Posterior vena cava (tissue), 2 donors: ENCODE measurements around the gene F7. TPM values are rescaled to one million over a fixed set of nuclear protein-coding genes. Genes with fewer than 3 reads are reported as not detected.
A peak's percentile ranks its signal among the peaks of the same experiment; 100 is the strongest.
"Not testable (repeated sequence)": the region's sequence is repeated elsewhere in the genome, so short reads cannot be mapped to it uniquely, and the experiment has no call there.

Source experiments
- DNase-seq: peaks from one replicate; pipeline ENCODE4 v3.0.0-alpha.2; 2020; ENCODE audit warnings: low spot score
- intact Hi-C, 2 donors: fragments of 100-400 bp; cut with DNase I; formaldehyde crosslinking; loops; one replicate each; pipeline versions ENCODE4 v1.14.1 to v1.14.2; 2022 to 2023
- long read RNA-seq, 2 donors: library from polyadenylated mRNA; unstranded; transcript quantifications; one replicate each; pipeline ENCODE4 v2.0.0, GENCODE V29; 2020 to 2021
- total RNA-seq, 2 donors: library from RNA; stranded (reverse); fragmentation: NEBNext Ultra II Directional; extraction: Animal tissue kit (Norgen Biotek cat#: 25700); gene quantifications; one replicate each; pipeline ENCODE4 v1.2.1, GENCODE V29; 2021
- donor health status: DM: yes; HTN: yes; CAD: no.
- donor health status: DM: yes; HTN: yes; CAD: no.

Gene F7
- under 1 TPM in 1 of 2 donors, not detected in 1; 0.10 TPM for total RNA-seq
- long read RNA-seq, donor 1, partial matches to known transcripts, result 0 of 1 reads
- long read RNA-seq, donor 1, other reads (novel, unspliced or antisense), result 1 of 1 reads
- long read RNA-seq, donor 2, result 0 reads

GRCh38 chr13:113105032-113105920, at the start of gene F7:
Gene F7 (plus strand): TSS chr13:113105791. CDS start chr13:113105842, 51 bp downstream.
- intact Hi-C loops, result no loop called here
- DNase-seq, result no peak

DNA sequence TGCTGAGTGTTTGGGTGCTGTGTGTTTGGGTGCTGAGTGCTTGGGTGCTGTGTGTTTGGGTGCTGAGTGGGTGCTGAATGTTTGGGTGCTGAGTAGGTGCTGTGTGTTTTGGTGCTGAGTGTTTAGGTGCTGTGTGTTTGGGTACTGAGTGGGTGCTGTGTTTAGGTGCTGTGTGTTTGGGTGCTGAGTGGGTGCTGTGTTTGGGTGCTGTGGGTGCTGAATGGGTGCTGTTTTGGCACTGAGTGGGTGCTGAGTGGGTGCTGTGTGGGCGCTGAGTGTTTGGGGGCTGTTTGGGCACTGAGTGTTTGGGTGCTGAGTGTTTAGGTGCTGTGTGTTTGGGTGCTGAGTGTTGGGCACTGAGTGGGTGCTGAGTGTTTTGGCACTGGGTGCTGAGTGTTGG, 48.5 kb upstream of the F7 start:
- DNase-seq, result peak; percentile 30
- intact Hi-C loops, result no loop called here

DNA sequence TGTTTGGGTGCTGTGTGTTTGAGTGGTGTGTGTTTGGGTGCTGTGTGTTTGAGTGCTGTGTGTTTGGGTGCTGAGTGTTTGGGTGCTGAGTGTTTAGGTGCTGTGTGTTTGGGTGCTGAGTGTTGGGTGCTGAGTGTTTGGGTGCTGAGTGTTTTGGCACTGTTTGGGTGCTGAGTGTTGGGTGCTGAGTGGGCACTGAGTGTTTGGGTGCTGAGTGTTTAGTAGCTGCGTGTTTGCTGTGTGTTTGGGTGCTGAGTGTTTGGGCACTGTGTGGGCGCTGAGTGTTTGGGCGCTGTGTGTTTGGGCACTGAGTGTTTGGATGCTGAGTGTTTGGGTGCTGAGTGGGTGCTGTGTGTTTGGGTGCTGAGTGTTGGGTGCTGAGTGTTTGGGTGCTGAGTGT, 48.0 kb upstream of the F7 start:
- intact Hi-C loops, result not testable (repeated sequence)
- peak; percentile 29 for DNase-seq

DNA sequence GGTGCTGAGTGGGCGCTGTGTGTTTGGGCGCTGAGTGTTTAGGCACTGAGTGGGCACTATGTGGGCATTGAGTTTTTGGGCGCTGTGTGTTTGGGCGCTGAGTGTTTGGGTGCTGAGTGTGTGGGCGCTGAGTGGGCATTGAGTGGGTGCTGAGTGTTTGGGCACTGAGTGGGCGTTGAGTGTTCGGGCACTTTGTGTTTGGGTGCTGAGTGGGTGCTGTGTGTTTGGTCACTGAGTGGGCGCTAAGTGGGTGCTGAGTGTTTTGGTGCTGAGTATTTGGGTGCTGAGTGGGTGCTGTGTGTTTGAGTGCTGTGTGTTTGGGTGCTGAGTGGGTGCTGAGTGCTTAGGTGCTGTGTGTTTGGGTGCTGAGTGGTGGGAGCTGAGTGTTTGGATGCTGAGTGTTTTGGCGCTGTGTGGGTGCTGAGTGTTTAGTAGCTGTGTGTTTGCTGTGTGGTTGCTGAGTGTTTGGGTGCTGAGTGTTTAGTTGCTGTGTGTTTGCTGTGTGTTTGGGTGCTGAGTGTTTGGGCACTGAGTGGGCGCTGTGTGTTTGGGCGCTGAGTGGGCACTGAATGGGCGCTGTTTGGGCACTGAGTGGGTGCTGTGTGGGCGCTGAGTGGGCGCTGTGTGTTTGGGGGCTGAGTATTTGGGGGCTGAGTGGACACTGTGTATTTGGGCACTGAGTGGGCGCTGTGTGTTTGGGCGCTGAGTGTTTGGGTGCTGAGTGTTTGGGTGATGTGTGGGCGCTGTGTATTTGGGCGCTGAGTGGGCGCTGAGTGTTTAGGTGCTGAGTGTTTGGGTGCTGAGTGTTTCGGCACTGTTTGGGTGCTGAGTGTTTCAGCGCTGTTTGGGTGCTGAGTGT, 47.2 kb upstream of the F7 start:
- peak; percentile 44 for DNase-seq
- intact Hi-C loops, result no loop called here

- intact Hi-C loops, result no loop called here
- peak; percentile 67 for DNase-seq
Observed at GRCh38 chr13:113058988-113059850, 46.4 kb upstream of the F7 start.

DNA sequence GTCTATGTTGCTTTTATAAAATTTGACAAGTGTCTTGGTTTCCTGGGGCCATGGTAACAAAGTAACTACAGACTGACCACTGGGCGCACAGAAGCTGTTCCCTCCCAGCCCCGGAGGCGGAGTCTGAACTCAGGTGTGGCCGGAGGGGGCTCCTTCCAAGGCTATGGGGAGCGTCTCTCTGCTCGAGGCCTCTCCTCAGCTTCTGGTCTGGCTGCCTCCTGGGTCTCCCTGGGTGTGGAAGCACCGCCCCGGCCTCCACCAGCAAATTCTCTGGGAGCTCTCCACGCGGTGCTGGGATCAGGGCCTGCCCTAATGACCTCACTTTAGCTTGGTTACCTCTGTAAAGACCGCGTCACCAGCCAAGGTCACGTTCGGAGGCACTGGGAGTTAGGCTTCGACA, 45.7 kb upstream of the F7 start:
- DNase-seq, result peak; percentile 66
- intact Hi-C loops, result no loop called here

DNA sequence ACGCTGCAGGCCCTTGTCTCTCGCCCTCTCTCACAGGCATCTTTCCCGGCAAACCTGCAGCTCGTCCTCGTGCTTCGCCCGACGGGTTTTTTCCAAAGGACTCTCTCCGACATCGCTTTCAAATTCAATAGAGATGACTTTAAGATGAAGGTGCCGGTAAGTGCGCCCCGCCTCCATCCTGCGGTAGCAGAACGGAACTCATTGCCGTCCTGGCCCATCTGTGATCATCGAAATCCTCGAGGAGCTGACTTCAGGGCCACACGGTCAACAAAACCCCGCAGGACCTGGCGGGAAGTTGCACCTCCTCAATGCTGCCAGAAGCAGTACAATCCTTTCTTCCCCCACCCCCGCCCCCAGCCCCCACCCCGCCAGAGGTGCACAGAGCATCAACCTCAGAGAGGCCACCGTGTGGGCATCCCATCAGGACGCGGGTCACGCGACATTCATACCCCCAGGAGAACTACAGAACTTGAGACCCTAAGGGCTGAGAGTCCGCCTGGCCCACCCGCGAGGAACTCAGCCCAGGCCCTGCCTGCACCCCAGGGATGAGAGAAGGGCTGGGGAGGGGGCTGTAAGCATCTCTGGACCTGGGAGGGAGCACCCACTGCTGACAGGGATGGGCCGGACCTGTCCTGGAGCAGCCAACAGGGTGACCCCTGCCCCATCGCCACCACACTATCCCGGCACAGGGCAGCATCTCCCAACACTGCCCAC, 44.9 kb upstream of the F7 start:
- peak; percentile 76 for DNase-seq
- intact Hi-C loops, result no loop called here

- peak; percentile 52 for DNase-seq
- intact Hi-C loops, result no loop called here
Observed at GRCh38 chr13:113061271-113061625, 44.3 kb upstream of the F7 start.

DNA sequence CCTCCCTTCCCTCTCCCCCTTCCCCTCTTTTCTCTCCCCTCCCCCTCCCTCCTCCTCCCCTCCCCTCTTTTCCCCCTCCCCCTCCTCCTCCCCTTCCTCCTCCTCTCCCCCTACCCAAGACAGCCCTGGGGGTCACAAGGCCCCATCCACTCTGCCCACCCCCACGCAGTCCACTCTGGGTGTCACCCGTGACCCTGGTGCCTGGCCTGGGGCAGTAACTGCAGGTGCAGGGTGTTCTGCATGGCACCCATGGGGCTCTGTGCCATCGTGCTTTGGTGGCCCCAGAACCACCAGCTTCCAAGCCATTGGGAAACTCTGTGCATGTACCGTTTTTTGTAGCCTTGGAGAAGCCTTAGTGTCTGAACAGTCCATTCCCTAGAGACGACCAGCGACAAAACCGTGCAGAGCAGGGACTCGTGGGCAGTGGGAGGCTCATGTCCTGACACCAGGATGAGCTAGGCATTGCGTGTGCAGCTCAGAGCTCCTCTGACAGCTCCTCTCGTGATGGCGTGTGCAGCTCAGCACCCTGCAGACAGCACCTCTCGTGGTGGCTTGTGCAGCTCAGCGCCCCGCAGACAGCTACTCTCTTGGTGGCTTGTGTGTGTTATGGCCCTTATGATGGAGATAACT, 43.7 kb upstream of the F7 start:
- peak; percentile 47 for DNase-seq

GRCh38 chr13:113062691-113063090, 42.9 kb upstream of the F7 start:
- peak; percentile 62 for DNase-seq
- intact Hi-C loops, result no loop called here

More for the DNA sequence above, 43.7 kb upstream of the F7 start:
- intact Hi-C loops, result no loop called here

GRCh38 chr13:113063091-113063491, 42.5 kb upstream of the F7 start:
- DNase-seq, result peak; percentile 76
- intact Hi-C loops, result no loop called here

GRCh38 chr13:113064000-113064533, 41.5 kb upstream of the F7 start:
- peak; percentile 82 for DNase-seq
- intact Hi-C loops, result no loop called here

GRCh38 chr13:113064534-113065405, 40.8 kb upstream of the F7 start:
- DNase-seq, result peak; percentile 76
- intact Hi-C loops, result no loop called here

GRCh38 chr13:113065406-113066141, 40.0 kb upstream of the F7 start:
- intact Hi-C loops, result no loop called here
- DNase-seq, result peak; percentile 57

- peak; percentile 64 for DNase-seq
- intact Hi-C loops, result no loop called here
Observed at GRCh38 chr13:113066142-113066455, 39.5 kb upstream of the F7 start.

DNA sequence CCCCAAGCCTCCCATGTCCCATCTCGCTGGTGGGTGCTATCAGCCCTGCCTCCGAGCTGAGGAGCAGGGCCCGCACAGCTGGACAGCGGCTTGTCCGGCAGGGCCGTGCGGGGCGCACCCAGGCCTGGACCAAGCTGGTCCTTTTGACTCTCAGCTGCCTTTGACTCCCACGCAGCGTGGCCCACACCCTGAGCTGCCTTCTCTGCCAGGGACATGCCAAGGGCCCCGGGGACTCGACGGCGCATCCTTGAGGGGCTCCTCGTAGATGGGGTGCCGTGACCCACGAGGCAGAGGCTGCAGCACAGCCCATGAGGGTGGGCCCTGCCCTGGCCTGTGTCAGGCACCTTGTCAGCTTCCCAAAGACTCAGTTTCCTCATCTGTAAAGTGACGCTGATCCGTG, 38.8 kb upstream of the F7 start:
- peak; percentile 73 for DNase-seq
- intact Hi-C loops, result no loop called here
